Spleen (tissue), 11 donors: ENCODE measurements around the gene NTN1. TPM values are rescaled to one million over a fixed set of nuclear protein-coding genes. Genes with fewer than 3 reads are reported as not detected.

Source experiments
- DNase-seq: peaks from one replicate; pipeline ENCODE4 v3.0.0-alpha.2; 2020
- H3K27ac ChIP-seq, 8 donors: fragments of 200-600 bp; sonication (generic) in 7 of 8; 1 replicate in 4 of 8; 2 replicates in 4 of 8; pipeline versions ENCODE4 v1.5.0 to v1.8.0; 2016 to 2021; ENCODE audit warnings: inconsistent platforms in 4 of 8, mild to moderate bottlenecking in 4 of 8, moderate library complexity in 1 of 8
- H3K27me3 ChIP-seq, 7 donors: fragments of 200-600 bp; sonication (generic) in 6 of 7; replicated peaks in 1 of 7; 1 replicate in 4 of 7; 2 replicates in 3 of 7; pipeline versions ENCODE4 v1.5.0 to v1.8.0; 2016 to 2021; ENCODE audit warnings: inconsistent platforms in 3 of 7, mild to moderate bottlenecking in 1 of 7
- H3K36me3 ChIP-seq, 6 donors: fragments of 200-600 bp; sonication (generic) in 5 of 6; 1 replicate in 4 of 6; 2 replicates in 2 of 6; pipeline versions ENCODE4 v1.5.0 to v1.8.0; 2016 to 2021; ENCODE audit warnings: inconsistent platforms in 2 of 6
- H3K4me1 ChIP-seq, 6 donors: fragments of 200-600 bp; sonication (generic) in 5 of 6; 1 replicate in 3 of 6; 2 replicates in 3 of 6; pipeline versions ENCODE4 v1.5.0 to v1.8.0; 2016 to 2021; ENCODE audit warnings: inconsistent platforms in 3 of 6
- H3K4me3 ChIP-seq, 8 donors: fragments of 200-600 bp; sonication (generic) in 7 of 8; 1 replicate in 4 of 8; 2 replicates in 4 of 8; pipeline versions ENCODE4 v1.5.0 to v1.8.0; 2016 to 2021; ENCODE audit warnings: inconsistent platforms in 4 of 8, mild to moderate bottlenecking in 4 of 8, moderate library complexity in 2 of 8
- H3K9me3 ChIP-seq, 8 donors: fragments of 200-600 bp; sonication (generic) in 7 of 8; 1 replicate in 4 of 8; 2 replicates in 4 of 8; pipeline versions ENCODE4 v1.5.0 to v1.8.0; 2016 to 2021; ENCODE audit warnings: inconsistent platforms in 4 of 8
- CTCF ChIP-seq, 11 experiments: fragments of 200-600 bp in 7 of 11; fragments of 450-650 bp in 4 of 11; sonication (generic) in 4 of 11; IDR thresholded peaks in 8 of 11; conservative IDR thresholded peaks in 3 of 11; 1 replicate in 7 of 11; 2 replicates in 4 of 11; pipeline versions ENCODE4 v1.4.0 to v1.8.0; 2016 to 2021; ENCODE audit warnings: antibody characterized with exemption in 11 of 11, inconsistent platforms in 4 of 11, mild to moderate bottlenecking in 1 of 11
- POLR2A ChIP-seq, 3 donors: fragments of 450-650 bp; IDR thresholded peaks; one replicate each; pipeline ENCODE4 v1.5.1; 2017; ENCODE audit warnings: antibody characterized with exemption in 3 of 3, mild to moderate bottlenecking in 1 of 3
- POLR2AphosphoS5 ChIP-seq, 3 donors: sonication (generic); formaldehyde crosslinking; IDR thresholded peaks; one replicate each; pipeline ENCODE4 v1.5.1; 2017; ENCODE audit warnings: antibody characterized with exemption in 3 of 3
- WGBS, 5 donors: extraction: QIAGEN DNeasy Blood & Tissue Kit in 3 of 5; methylation state at CpG; one replicate each; pipeline versions ENCODE4 v1.1.5 to v1.1.7; 2013 to 2018; 5-methylcytosine and 5-hydroxymethylcytosine counted together
- intact Hi-C: fragments of 100-400 bp; cut with DNase I; formaldehyde crosslinking; loops from one replicate; pipeline ENCODE4 v1.15.0; 2023; ENCODE audit warnings: low total_unique reads
- polyA plus RNA-seq, 3 donors: library from polyadenylated mRNA; stranded (reverse); fragments of 200-250 nt; gene quantifications; one replicate each; pipeline ENCODE4 v1.2.1, GENCODE V29; 2013
- total RNA-seq, 7 donors: library from RNA; depleted of rRNA in 3 of 7; stranded (reverse); fragments of >200 nt in 3 of 7; fragmentation: NEBNext Ultra II Directional in 4 of 7; extraction: Animal tissue kit (Norgen Biotek cat#: 25700) in 4 of 7; gene quantifications; one replicate each; pipeline versions ENCODE4 v1.1.0 to v1.2.1, GENCODE V29; 2016 to 2021
- donor health status: healthy with polysubstance abuse.
- donor health status: DM: no; HTN: no; CAD: no; lungs with moderate emphysema.
- donor health status: DM: no; HTN: no; CAD: no.
- donor health status: Bipolar disorder and iron deficiency.
- donor health status: healthy.
- donor health status: DM: no; HTN: no; CAD: no.
- donor health status: DM: yes; HTN: yes; CAD: no.

Gene NTN1
- total and polyA plus RNA-seq, 10 donors: 0.07 to 0.43 (median 0.23) TPM; not detected in 2

GRCh38 chr17:9258115-9259015, 237.1 kb downstream of the NTN1 start:
- Histone ChIP-seq H3K9me3 (no peaks in the 10 kb centered on the region), H3K4me3 (no peak overlapping the region), H3K27me3 (no peaks in the 10 kb centered on the region), H3K27ac (no peak overlapping the region), H3K4me1 (peaks cover 0 to 23% (median 7%) of the 10 kb centered on the region in 6 donors), H3K36me3 (no peaks in the 10 kb centered on the region)
- no peak for TF ChIP-seq POLR2AphosphoS5 (IDR thresholded peaks at IDR 0.05)
- TF ChIP-seq POLR2A (IDR thresholded peaks at IDR 0.05): no peak
- TF ChIP-seq CTCF (IDR thresholded peaks at IDR 0.05 in 8 of 11, conservative IDR thresholded peaks at IDR 0.05 in 3 of 11): no peak
- DNase-seq: no peak
- intact Hi-C loops: no loop called here
- WGBS, 5 donors: 79 to 83% (median 82%) methylated on average over 15 of the region's 15 CpGs

GRCh38 chr17:9259419-9259818, 238.1 kb downstream of the NTN1 start:
- TF ChIP-seq POLR2AphosphoS5 (IDR thresholded peaks at IDR 0.05) (peak in 2 of 3 donors; percentile 33 to 50), POLR2A (IDR thresholded peaks at IDR 0.05) (no peak)
- intact Hi-C loops: no loop called here
- DNase-seq: no peak
- Histone ChIP-seq H3K27ac (no peak overlapping the region), H3K4me1 (peaks cover 0 to 23% (median 7%) of the 10 kb centered on the region in 6 donors), H3K9me3 (peaks cover 0 to 6% (median 0%) of the 10 kb centered on the region in 8 donors), H3K36me3 (peaks cover 0 to 8% (median 0%) of the 10 kb centered on the region in 6 donors), H3K27me3 (no peaks in the 10 kb centered on the region), H3K4me3 (no peak overlapping the region)
- 58 to 83% (median 72%) methylated on average over 10 of the region's 10 CpGs for WGBS, 5 donors

- Histone ChIP-seq H3K9me3 (peaks cover 0 to 6% (median 0%) of the 10 kb centered on the region in 8 donors), H3K4me1 (peaks cover 0 to 23% (median 6%) of the 10 kb centered on the region in 6 donors), H3K27ac (no peak overlapping the region), H3K27me3 (no peaks in the 10 kb centered on the region), H3K4me3 (no peak overlapping the region), H3K36me3 (peaks cover 0 to 15% (median 0%) of the 10 kb centered on the region in 6 donors)
- no peak for TF ChIP-seq CTCF (IDR thresholded peaks at IDR 0.05 in 8 of 11, conservative IDR thresholded peaks at IDR 0.05 in 3 of 11)
- TF ChIP-seq POLR2AphosphoS5 (IDR thresholded peaks at IDR 0.05): no peak
- no peak for TF ChIP-seq POLR2A (IDR thresholded peaks at IDR 0.05)
- WGBS, 5 donors: 71 to 81% (median 77%) methylated on average over 24 of the region's 24 CpGs
- no peak for DNase-seq
- intact Hi-C loops: no loop called here
Measured at GRCh38 chr17:9261081-9262012, 240.0 kb downstream of the NTN1 start.

GRCh38 chr17:9266031-9266680, 244.8 kb downstream of the NTN1 start:
- H3K27ac ChIP-seq: no peak overlapping the region
- H3K36me3 ChIP-seq: peaks cover 0 to 36% (median 0%) of the 10 kb centered on the region in 6 donors
- H3K4me1 ChIP-seq: no peaks in the 10 kb centered on the region
- H3K4me3 ChIP-seq: no peak overlapping the region
- intact Hi-C loops: no loop called here
- 90 to 94% (median 92%) methylated on average over 14 of the region's 14 CpGs for WGBS, 5 donors
- H3K9me3 ChIP-seq: peaks cover 0 to 6% (median 0%) of the 10 kb centered on the region in 8 donors
- H3K27me3 ChIP-seq: no peaks in the 10 kb centered on the region
- no peak for TF ChIP-seq POLR2A (IDR thresholded peaks at IDR 0.05)
- TF ChIP-seq CTCF (IDR thresholded peaks at IDR 0.05 in 8 of 11, conservative IDR thresholded peaks at IDR 0.05 in 3 of 11): no peak
- TF ChIP-seq POLR2AphosphoS5 (IDR thresholded peaks at IDR 0.05): no peak
- peak; percentile 27 for DNase-seq
